ENCODE measurements around the gene HPCAL1. TPM values are rescaled to one million over a fixed set of nuclear protein-coding genes. Genes with fewer than 3 reads are reported as not detected.
A peak's percentile ranks its signal among the peaks of the same experiment; 100 is the strongest.

The HPCAL1 gene
- polyA plus RNA-seq, 3 donors: 82.1 to 99.5 (median 98.0) TPM

DNA sequence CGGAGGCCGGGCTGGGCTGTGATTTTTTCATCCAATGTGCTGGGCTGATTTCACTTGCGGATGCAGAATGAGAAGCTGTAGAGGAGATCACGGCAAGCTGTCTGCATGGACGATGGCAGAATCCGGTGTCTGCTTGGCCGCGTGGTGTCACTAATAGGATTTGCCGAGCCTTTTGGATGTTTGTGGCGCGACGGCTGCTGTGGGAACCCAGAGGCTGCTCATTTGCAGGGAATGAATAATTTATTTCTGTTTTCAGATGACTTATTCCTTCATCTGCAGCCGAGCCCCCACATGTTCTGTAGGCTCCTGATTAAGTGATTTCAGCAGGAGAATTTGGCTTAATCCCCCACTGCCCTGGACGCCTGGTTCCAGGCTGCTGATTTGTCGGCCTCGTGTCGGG, 82.8 kb downstream of the HPCAL1 start:
- WGBS (ENCODE audit: insufficient coverage): 94% methylated on average over 11 of the region's 17 CpGs
- Mint-ChIP-seq H3K9me3 (peaks cover 0 to 2% (median 0%) of the 10 kb centered on the region in 7 donors), H3K4me3 (no peak overlapping the region), H3K36me3 (peaks cover 18 to 33% of the 10 kb centered on the region in 2 donors), H3K4me1 (peaks cover 92% of the 10 kb centered on the region), H3K27ac (peak overlapping the region in 2 of 7 donors; percentile 38 to 63), H3K27me3 (ENCODE audit: low read depth in 3 of 3) (no peaks in the 10 kb centered on the region)
- Histone ChIP-seq H3K4me2 (replicated peaks; ENCODE audit: extremely low read depth, low read length, poor library complexity, severe bottlenecking) (no peak overlapping the region), H3K36me3 (replicated peaks in 1 of 2; ENCODE audit: control insufficient read depth in 1 of 2, insufficient read depth in 2 of 2, low read length in 2 of 2) (no peaks in the 10 kb centered on the region), H2AFZ (ENCODE audit: insufficient read depth, low read depth, low read length, poor library complexity, severe bottlenecking) (no peak overlapping the region), H3K27ac (ENCODE audit: low read depth in 1 of 2, low read length in 2 of 2) (peak overlapping the region in 1 of 2 donors; percentile 29), H3K9me3 (replicated peaks in 1 of 2; ENCODE audit: control insufficient read depth in 1 of 2, insufficient read depth in 1 of 2, low read length in 2 of 2) (no peaks in the 10 kb centered on the region), H3K4me3 (replicated peaks in 1 of 3; ENCODE audit: low read depth in 2 of 3, low read length in 3 of 3) (no peak overlapping the region), H3K27me3 (ENCODE audit: control insufficient read depth in 2 of 2, insufficient read depth in 2 of 2, low read length in 2 of 2) (no peaks in the 10 kb centered on the region), H4K20me1 (ENCODE audit: insufficient read depth, low read length) (peaks cover 97% of the 10 kb centered on the region), H3K9ac (ENCODE audit: insufficient read depth, low read length, poor library complexity, severe bottlenecking) (no peak overlapping the region), H3K4me1 (ENCODE audit: control insufficient read depth in 1 of 2, insufficient read depth in 2 of 2, low read length in 2 of 2) (peaks cover 77 to 86% of the 10 kb centered on the region in 2 donors), H3K79me2 (ENCODE audit: insufficient read depth, low read length) (peaks cover 93% of the 10 kb centered on the region)
- intact Hi-C loops (cut with micrococcal nuclease): loop anchor here in 1 of 2 donors (5.0 kb wide), 1 partner anchor 43 kb away; no protein-coding TSS in a partner anchor
- TF ChIP-seq CTCF (IDR thresholded peaks at IDR 0.05): no peak
- DNase-seq: no peak

DNA sequence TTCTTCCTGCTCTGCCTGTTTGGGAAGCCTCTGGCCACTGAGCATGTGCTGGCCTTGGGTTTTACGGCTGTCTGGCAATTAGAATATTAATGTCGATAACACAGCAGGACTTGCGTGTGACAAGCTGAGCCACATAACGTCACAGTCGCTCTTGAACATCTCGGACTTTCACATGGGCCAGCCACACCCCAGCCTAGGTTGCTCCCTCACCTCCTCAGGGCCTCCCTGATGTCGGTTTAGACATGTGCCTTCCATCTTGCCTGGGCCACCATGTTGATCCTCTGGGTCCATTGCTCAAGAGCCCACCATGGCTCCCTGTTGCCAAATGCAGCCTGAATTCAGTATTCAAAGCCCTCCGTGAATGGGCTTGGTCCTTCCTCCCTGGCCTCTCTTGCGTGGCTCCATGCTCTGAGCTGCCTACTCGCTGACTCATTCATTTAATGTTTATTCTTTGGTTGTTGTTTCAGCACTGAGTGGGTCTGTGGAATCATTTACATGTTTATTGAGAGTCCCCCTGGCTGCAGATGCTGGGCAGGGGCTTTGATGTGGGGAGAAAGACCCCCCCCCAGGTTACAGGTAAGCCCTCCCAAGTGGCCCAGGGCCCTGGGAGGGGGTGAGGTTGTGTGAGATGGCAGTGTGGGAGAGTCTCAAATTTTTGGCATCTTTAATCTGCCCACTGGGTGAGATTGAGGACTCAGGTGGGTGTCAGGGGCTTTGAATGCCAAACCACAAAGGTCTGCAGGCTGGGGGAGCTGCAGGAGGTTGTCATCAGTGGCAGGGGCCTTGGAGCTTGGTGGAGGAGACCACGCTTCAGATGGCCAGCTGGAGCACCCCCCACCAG, 83.4 kb downstream of the HPCAL1 start:
- H3K27ac ChIP-seq (ENCODE audit: low read depth in 1 of 2, low read length in 2 of 2): peak overlapping the region in 1 of 2 donors; percentile 29
- Mint-ChIP-seq H3K36me3 (peaks cover 19 to 27% of the 10 kb centered on the region in 2 donors), H3K27ac (peak overlapping the region in 5 of 7 donors; percentile 20 to 80 (median 56)), H3K27me3 (ENCODE audit: low read depth in 3 of 3) (no peaks in the 10 kb centered on the region), H3K9me3 (peaks cover 0 to 2% (median 0%) of the 10 kb centered on the region in 7 donors), H3K4me3 (peak overlapping the region in 1 of 2 donors; percentile 43), H3K4me1 (peaks cover 92% of the 10 kb centered on the region)
- no peaks in the 10 kb centered on the region for H3K27me3 ChIP-seq (ENCODE audit: control insufficient read depth in 2 of 2, insufficient read depth in 2 of 2, low read length in 2 of 2)
- H3K79me2 ChIP-seq (ENCODE audit: insufficient read depth, low read length): peaks cover 93% of the 10 kb centered on the region
- H2AFZ ChIP-seq (ENCODE audit: insufficient read depth, low read depth, low read length, poor library complexity, severe bottlenecking): no peak overlapping the region
- WGBS (ENCODE audit: insufficient coverage): 92% methylated on average over 7 of the region's 11 CpGs
- no peaks in the 10 kb centered on the region for H3K36me3 ChIP-seq (replicated peaks in 1 of 2; ENCODE audit: control insufficient read depth in 1 of 2, insufficient read depth in 2 of 2, low read length in 2 of 2)
- H3K9ac ChIP-seq (ENCODE audit: insufficient read depth, low read length, poor library complexity, severe bottlenecking): no peak overlapping the region
- H3K9me3 ChIP-seq (replicated peaks in 1 of 2; ENCODE audit: control insufficient read depth in 1 of 2, insufficient read depth in 1 of 2, low read length in 2 of 2): no peaks in the 10 kb centered on the region
- peaks cover 97% of the 10 kb centered on the region for H4K20me1 ChIP-seq (ENCODE audit: insufficient read depth, low read length)
- H3K4me3 ChIP-seq (replicated peaks in 1 of 3; ENCODE audit: low read depth in 2 of 3, low read length in 3 of 3): no peak overlapping the region
- peaks cover 77 to 86% of the 10 kb centered on the region in 2 donors for H3K4me1 ChIP-seq (ENCODE audit: control insufficient read depth in 1 of 2, insufficient read depth in 2 of 2, low read length in 2 of 2)
- intact Hi-C loops (cut with micrococcal nuclease): loop anchor here in 1 of 2 donors (5.0 kb wide), 1 partner anchor 44 kb away; no protein-coding TSS in a partner anchor
- TF ChIP-seq CTCF (IDR thresholded peaks at IDR 0.05): no peak
- no peak overlapping the region for H3K4me2 ChIP-seq (replicated peaks; ENCODE audit: extremely low read depth, low read length, poor library complexity, severe bottlenecking)
- DNase-seq: peak in 2 of 3 donors; percentile 37 to 52
